ENCODE results near the gene FAM171A2.

DNA sequence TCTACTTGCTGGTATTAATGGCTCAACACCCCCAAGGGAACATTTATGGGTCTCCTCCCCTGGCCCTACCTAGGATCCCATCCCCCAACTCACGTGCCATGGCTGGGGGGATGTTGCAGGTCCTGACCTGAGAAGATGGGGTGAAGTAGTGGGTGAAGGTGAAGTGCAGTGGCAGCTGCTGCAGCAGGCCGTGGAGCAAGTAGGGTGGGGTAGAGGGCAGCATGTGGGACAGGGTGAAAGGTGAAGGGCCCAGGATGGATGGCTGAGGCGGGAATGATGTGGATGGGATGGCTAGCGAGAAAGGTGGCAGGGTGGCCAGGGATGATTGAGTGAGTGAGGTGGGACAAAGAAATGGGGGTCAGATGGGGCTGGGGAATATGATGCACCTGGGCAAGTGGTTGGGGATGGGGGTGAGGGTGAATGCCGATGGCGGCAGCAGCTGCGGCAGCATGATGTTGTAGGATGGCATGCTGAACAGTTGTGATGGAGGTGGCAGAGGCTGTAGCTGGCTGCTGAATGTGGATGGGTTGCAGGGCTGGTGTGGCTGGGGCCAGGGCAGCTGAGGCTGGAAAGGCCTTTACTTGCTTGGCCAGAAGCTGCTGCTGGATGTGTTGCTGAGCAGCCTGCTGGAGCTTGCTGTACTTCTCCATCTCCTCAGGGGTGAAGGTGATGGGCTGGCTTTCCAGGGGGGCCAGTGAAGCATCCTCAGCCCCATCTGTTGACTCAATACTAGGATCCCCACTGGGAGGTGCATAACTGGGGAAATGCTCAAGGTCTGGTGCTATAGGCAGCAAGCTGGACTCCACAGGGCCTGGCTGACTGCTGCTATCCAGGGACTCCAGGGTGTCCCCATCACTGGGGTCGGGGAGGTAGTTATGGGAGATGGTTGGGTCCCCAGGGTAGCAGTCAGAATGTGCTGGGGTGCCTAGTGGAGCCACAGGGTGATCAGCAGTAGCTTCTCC lies 34.1 kb upstream of the FAM171A2 start:
- TF ChIP-seq GATA3 (IDR thresholded peaks at IDR 0.05; ENCODE audit: low read depth, low read length) (no peak), GATA2 (IDR thresholded peaks at IDR 0.05; ENCODE audit: low read depth, low read length) (no peak)

All from SH-SY5Y (cell line).